ENCODE data around the gene NDUFS7. TPM values are rescaled to one million over a fixed set of nuclear protein-coding genes. Genes with fewer than 3 reads are reported as not detected.

The NDUFS7 gene
- total RNA-seq, 2 experiments from 2014 or later: 107 to 109 TPM

Other genes with a start within 250 kb of the NDUFS7 start
- 10 to 100 TPM; 94.4 to 98.2 TPM for gene SBNO2, start 209.6 kb upstream of the NDUFS7 start, total RNA-seq
- gene STK11, start 178.1 kb upstream of the NDUFS7 start, total RNA-seq: 10 to 100 TPM; 84.2 to 85.1 TPM
- under 1 TPM; 0.35 to 0.55 TPM for gene CBARP, start 145.9 kb upstream of the NDUFS7 start, total RNA-seq
- gene ATP5F1D, start 142.2 kb upstream of the NDUFS7 start, total RNA-seq: 100 to 1,000 TPM; 171 to 173 TPM
- 10 to 100 TPM; 86.2 to 88.6 TPM for gene MIDN, start 135.3 kb upstream of the NDUFS7 start, total RNA-seq
- gene CIRBP, start 114.6 kb upstream of the NDUFS7 start, total RNA-seq: 100 to 1,000 TPM; 203 to 204 TPM
- 10 to 100 TPM; 45.9 to 50.1 TPM for gene FAM174C, start 108.4 kb upstream of the NDUFS7 start, total RNA-seq
- gene EFNA2, start 98.0 kb upstream of the NDUFS7 start, total RNA-seq: not detected
- 10 to 100 TPM; 13.2 to 13.8 TPM for gene GAMT, start 17.6 kb downstream of the NDUFS7 start, total RNA-seq
- gene DAZAP1, start 23.7 kb downstream of the NDUFS7 start, total RNA-seq: 100 to 1,000 TPM; 194 to 218 TPM
- 1,000 to 10,000 TPM; 1,378 to 1,409 TPM for gene RPS15, start 54.5 kb downstream of the NDUFS7 start, total RNA-seq
- under 1 TPM in 1 of 2 experiments, not detected in 1; 0.03 TPM for gene APC2, start 66.2 kb downstream of the NDUFS7 start, total RNA-seq
- gene C19orf25, start 95.3 kb downstream of the NDUFS7 start, total RNA-seq: 10 to 100 TPM; 38.4 to 38.5 TPM
- gene PCSK4, start 106.4 kb downstream of the NDUFS7 start, total RNA-seq: 1 to 10 TPM; 2.5 to 3.6 TPM
- 1 to 10 TPM; 1.1 to 1.6 TPM for gene REEP6, start 107.3 kb downstream of the NDUFS7 start, total RNA-seq
- gene ADAMTSL5, start 129.1 kb downstream of the NDUFS7 start, total RNA-seq: 1 to 10 TPM; 2.9 to 3.5 TPM
- not detected for gene PLK5, start 140.2 kb downstream of the NDUFS7 start, total RNA-seq
- 1 to 10 TPM; 7.6 to 8.4 TPM for gene MEX3D, start 184.4 kb downstream of the NDUFS7 start, total RNA-seq
- gene MBD3, start 209.0 kb downstream of the NDUFS7 start, total RNA-seq: 10 to 100 TPM; 63.6 to 66.8 TPM
- 100 to 1,000 TPM; 177 to 191 TPM for gene UQCR11, start 221.6 kb downstream of the NDUFS7 start, total RNA-seq